ENCODE results near the gene CIDEA. TPM values are rescaled to one million over a fixed set of nuclear protein-coding genes. Genes with fewer than 3 reads are reported as not detected.

CIDEA gene
- total RNA-seq, 2 donors from 2014 or later: not detected

DNA sequence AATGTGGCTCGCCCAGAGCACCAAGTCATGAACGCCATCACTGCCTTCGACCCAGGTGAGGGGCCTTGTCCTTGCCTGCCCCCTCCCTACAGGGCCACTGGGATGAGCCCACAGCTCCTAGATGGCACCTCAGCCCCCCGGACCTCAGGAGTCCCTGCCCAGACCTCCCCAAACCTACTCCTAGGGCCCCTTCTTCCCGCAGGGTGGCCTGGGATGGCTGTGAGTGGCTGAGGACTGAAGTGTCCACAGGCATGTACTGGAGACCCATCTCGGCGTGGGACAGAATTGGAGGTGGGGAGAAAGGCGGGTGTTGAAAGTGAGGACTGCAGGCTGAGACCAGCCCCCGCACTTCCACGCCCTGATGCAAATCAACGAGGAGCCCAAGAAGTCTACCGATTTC, 51.0 kb downstream of the CIDEA start:
- Mint-ChIP-seq H3K27me3 (ENCODE audit: insufficient read depth) (peaks cover 38% of the 10 kb centered on the region), H3K27ac (no peak overlapping the region), H3K4me3 (no peak overlapping the region), H3K9me3 (no peaks in the 10 kb centered on the region), H3K36me3 (ENCODE audit: low read depth) (peaks cover 8% of the 10 kb centered on the region), H3K4me1 (peaks cover 15% of the 10 kb centered on the region)
- Histone ChIP-seq H3K4me1 (ENCODE audit: control insufficient read depth, insufficient read depth, low read length) (peaks cover 8% of the 10 kb centered on the region), H3K4me3 (ENCODE audit: low read length) (no peak overlapping the region), H3K36me3 (ENCODE audit: control insufficient read depth, insufficient read depth, low read length) (peaks cover 7% of the 10 kb centered on the region), H3K9ac (ENCODE audit: extremely low read depth, low read length, poor library complexity, severe bottlenecking) (no peak overlapping the region), H3K27ac (ENCODE audit: low read depth, low read length) (no peak overlapping the region), H3K9me3 (ENCODE audit: control insufficient read depth, low read length) (peaks cover under 1% of the 10 kb centered on the region), H3K27me3 (ENCODE audit: control insufficient read depth, insufficient read depth, low read length, poor library complexity, severe bottlenecking) (peaks cover 29% of the 10 kb centered on the region)
- DNase-seq: no peak
- TF ChIP-seq, protein P1, sequence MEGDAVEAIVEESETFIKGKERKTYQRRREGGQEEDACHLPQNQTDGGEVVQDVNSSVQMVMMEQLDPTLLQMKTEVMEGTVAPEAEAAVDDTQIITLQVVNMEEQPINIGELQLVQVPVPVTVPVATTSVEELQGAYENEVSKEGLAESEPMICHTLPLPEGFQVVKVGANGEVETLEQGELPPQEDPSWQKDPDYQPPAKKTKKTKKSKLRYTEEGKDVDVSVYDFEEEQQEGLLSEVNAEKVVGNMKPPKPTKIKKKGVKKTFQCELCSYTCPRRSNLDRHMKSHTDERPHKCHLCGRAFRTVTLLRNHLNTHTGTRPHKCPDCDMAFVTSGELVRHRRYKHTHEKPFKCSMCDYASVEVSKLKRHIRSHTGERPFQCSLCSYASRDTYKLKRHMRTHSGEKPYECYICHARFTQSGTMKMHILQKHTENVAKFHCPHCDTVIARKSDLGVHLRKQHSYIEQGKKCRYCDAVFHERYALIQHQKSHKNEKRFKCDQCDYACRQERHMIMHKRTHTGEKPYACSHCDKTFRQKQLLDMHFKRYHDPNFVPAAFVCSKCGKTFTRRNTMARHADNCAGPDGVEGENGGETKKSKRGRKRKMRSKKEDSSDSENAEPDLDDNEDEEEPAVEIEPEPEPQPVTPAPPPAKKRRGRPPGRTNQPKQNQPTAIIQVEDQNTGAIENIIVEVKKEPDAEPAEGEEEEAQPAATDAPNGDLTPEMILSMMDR (conservative IDR thresholded peaks at IDR 0.05): no peak
- 95 to 100% methylated on average over 4 to 11 of the region's 12 CpGs for WGBS, 2 experiments (ENCODE audit: insufficient coverage in 1 of 2, insufficient read length in 1 of 2)

DNA sequence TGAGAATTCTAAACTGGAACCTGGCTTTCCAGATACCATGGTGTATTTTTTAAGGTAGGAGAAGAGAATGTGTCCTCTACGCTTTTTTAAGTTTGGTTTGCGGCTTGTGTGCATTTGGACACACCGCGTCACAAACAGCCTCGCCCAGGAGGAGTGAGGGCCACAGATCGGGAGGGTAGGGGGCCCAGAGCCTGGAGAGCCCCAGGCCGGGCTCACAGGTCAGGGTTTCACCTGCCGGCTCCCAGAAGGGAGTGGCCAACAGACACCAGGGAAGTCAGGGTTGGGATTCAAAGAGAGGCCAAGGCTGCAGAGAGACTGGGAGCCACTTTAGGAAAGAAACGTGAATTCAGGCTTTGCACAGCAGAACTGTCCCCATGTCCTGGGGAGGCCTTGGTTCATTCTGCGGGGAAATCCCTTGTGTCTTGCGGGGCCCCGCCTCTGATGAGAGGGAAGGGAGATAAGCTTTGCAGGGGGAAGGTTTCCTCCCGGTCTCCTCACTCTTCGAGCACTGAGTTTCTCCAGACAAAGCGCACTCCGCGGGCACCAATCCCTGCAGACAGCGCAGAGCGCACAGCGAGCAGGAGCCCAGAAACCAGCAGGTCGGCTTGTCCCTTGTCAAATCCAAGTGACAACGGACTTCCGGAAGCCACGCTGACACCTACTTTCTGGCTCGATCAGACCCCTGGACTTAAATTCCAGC, 51.9 kb downstream of the CIDEA start:
- Mint-ChIP-seq H3K27me3 (ENCODE audit: insufficient read depth) (peaks cover 38% of the 10 kb centered on the region), H3K9me3 (peaks cover 4% of the 10 kb centered on the region), H3K4me3 (peak overlapping the region; percentile 70), H3K36me3 (ENCODE audit: low read depth) (peaks cover 15% of the 10 kb centered on the region), H3K27ac (no peak overlapping the region), H3K4me1 (peaks cover 15% of the 10 kb centered on the region)
- TF ChIP-seq, protein P1 (conservative IDR thresholded peaks at IDR 0.05): no peak
- H3K27me3 ChIP-seq (ENCODE audit: control insufficient read depth, insufficient read depth, low read length, poor library complexity, severe bottlenecking): peaks cover 28% of the 10 kb centered on the region
- no peak overlapping the region for H3K9ac ChIP-seq (ENCODE audit: extremely low read depth, low read length, poor library complexity, severe bottlenecking)
- no peak overlapping the region for H3K27ac ChIP-seq (ENCODE audit: low read depth, low read length)
- peak; percentile 72 for DNase-seq
- H3K9me3 ChIP-seq (ENCODE audit: control insufficient read depth, low read length): peaks cover 9% of the 10 kb centered on the region
- H3K4me1 ChIP-seq (ENCODE audit: control insufficient read depth, insufficient read depth, low read length): peaks cover 8% of the 10 kb centered on the region
- WGBS, 2 experiments (ENCODE audit: insufficient coverage in 1 of 2, insufficient read length in 1 of 2): 46 to 64% methylated on average over 20 to 25 of the region's 25 CpGs
- H3K36me3 ChIP-seq (ENCODE audit: control insufficient read depth, insufficient read depth, low read length): peaks cover 16% of the 10 kb centered on the region
- peak overlapping the region; percentile 81 for H3K4me3 ChIP-seq (ENCODE audit: low read length)

DNA sequence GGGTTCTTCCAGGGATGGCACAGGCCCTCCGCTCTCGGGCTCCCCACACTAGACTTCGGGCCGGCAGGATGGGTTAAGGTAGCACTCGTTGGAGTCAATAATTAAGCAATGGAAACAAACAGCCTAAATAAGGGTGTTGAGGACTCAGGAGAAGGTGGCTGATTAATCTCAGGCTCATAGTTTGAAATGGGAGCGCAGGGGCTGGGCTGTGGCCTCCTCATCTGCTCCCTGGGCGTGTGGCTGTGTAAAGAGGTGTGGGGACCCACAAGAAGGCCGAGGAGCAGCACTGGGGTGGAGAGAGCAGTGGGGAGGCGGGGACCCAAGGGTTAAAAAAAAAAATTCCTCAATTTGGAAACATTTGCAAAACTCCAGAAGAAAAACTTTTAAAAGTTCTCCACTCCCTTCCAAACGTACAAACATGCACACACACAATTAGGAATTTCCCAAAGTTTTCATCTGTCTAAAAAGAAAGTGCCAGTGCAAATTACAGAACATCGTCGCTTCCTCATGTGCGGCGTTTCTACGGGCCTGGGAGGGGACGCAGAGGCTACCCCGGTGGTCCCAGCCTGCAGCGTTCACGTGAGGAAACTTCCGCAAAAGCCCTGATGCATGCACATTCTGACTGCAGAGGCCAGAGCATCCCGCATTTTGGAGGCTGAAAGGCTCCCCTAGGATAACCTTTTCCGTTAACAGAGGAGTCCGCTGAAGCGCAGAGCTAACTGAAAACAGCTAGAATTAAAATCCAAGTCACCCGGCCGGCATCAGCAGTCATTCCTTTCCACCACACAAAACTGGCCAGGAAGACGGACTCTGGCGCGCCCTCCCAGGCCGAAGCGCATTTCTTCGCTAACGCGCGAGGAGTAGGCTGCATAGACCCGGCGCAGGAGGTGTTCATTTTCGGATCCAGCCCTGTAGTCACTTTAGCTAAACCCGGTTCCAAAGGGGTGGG, 52.9 kb downstream of the CIDEA start:
- Histone ChIP-seq H3K27ac (ENCODE audit: low read depth, low read length) (no peak overlapping the region), H3K9me3 (ENCODE audit: control insufficient read depth, low read length) (peaks cover 18% of the 10 kb centered on the region), H3K27me3 (ENCODE audit: control insufficient read depth, insufficient read depth, low read length, poor library complexity, severe bottlenecking) (peaks cover 28% of the 10 kb centered on the region), H3K9ac (ENCODE audit: extremely low read depth, low read length, poor library complexity, severe bottlenecking) (peak overlapping the region; percentile 27), H3K4me3 (ENCODE audit: low read length) (peak overlapping the region; percentile 81), H3K4me1 (ENCODE audit: control insufficient read depth, insufficient read depth, low read length) (peaks cover 8% of the 10 kb centered on the region), H3K36me3 (ENCODE audit: control insufficient read depth, insufficient read depth, low read length) (peaks cover 25% of the 10 kb centered on the region)
- H3K4me1 Mint-ChIP-seq: peaks cover 15% of the 10 kb centered on the region
- H3K27ac Mint-ChIP-seq: peak overlapping the region; percentile 30
- peaks cover 9% of the 10 kb centered on the region for H3K9me3 Mint-ChIP-seq
- TF ChIP-seq, protein P1 (conservative IDR thresholded peaks at IDR 0.05): no peak
- H3K36me3 Mint-ChIP-seq (ENCODE audit: low read depth): peaks cover 24% of the 10 kb centered on the region
- WGBS, 2 experiments (ENCODE audit: insufficient coverage in 1 of 2, insufficient read length in 1 of 2): 16 to 22% methylated on average over 26 to 39 of the region's 39 CpGs
- DNase-seq: peak; percentile 78
- H3K4me3 Mint-ChIP-seq: peak overlapping the region; percentile 70
- peaks cover 38% of the 10 kb centered on the region for H3K27me3 Mint-ChIP-seq (ENCODE audit: insufficient read depth)

Data from endodermal cell (in vitro differentiated cells).